Hematopoietic multipotent progenitor cell treated with erythropoietin and hydrocortisone succinate and interleukin-3 and kit ligand, for 4 days (in vitro differentiated cells): ENCODE results near the gene GNMT.
A peak's percentile ranks its signal among the peaks of the same experiment; 100 is the strongest.
"Not testable (repeated sequence)": the region's sequence is repeated elsewhere in the genome, so short reads cannot be mapped to it uniquely, and the experiment has no call there.

Experiments used
- DNase-seq: peaks from one replicate; pipeline ENCODE4 v3.0.0-alpha.2; 2015

Gene GNMT

GRCh38 chr6:42942444-42942843, 18.1 kb upstream of the GNMT start:
- no peak for DNase-seq

GRCh38 chr6:42947950-42948349, 12.6 kb upstream of the GNMT start:
- DNase-seq, result no peak

- no peak for DNase-seq
Measured at GRCh38 chr6:42952389-42952788, 8.2 kb upstream of the GNMT start.

- not testable (repeated sequence) for DNase-seq
Measured at GRCh38 chr6:42954405-42954804, 6.1 kb upstream of the GNMT start.

GRCh38 chr6:42958125-42958524, 2.4 kb upstream of the GNMT start:
- peak; percentile 48 for DNase-seq

- DNase-seq, result no peak
Measured at GRCh38 chr6:42959917-42960242, 674 bp upstream of the GNMT start.

GRCh38 chr6:42961020-42961470, 491 bp downstream of the GNMT start:
- no peak for DNase-seq

GRCh38 chr6:42962096-42962495, 1.5 kb downstream of the GNMT start:
- DNase-seq, result no peak

- no peak for DNase-seq
Measured at GRCh38 chr6:42962502-42963178, 2.1 kb downstream of the GNMT start.

- DNase-seq, result no peak
Measured at GRCh38 chr6:42963179-42963854, 2.8 kb downstream of the GNMT start.

- DNase-seq, result peak; percentile 81
Measured at GRCh38 chr6:42963855-42964605, 3.5 kb downstream of the GNMT start.

- no peak for DNase-seq
Measured at GRCh38 chr6:42966571-42966970, 6.0 kb downstream of the GNMT start.

GRCh38 chr6:42967228-42967627, 6.7 kb downstream of the GNMT start:
- DNase-seq, result no peak

- DNase-seq, result no peak
Measured at GRCh38 chr6:42968126-42968701, 7.7 kb downstream of the GNMT start.

- DNase-seq, result no peak
Measured at GRCh38 chr6:42968783-42969182, 8.2 kb downstream of the GNMT start.

- DNase-seq, result no peak
Measured at GRCh38 chr6:42969431-42969830, 8.9 kb downstream of the GNMT start.

- DNase-seq, result no peak
Measured at GRCh38 chr6:42969934-42970333, 9.4 kb downstream of the GNMT start.

- peak; percentile 59 for DNase-seq
Measured at GRCh38 chr6:42970871-42971612, 10.5 kb downstream of the GNMT start.

- DNase-seq, result no peak
Measured at GRCh38 chr6:42971746-42972327, 11.3 kb downstream of the GNMT start.

GRCh38 chr6:42973926-42974325, 13.4 kb downstream of the GNMT start:
- no peak for DNase-seq

- DNase-seq, result no peak
Measured at GRCh38 chr6:42974919-42975505, 14.5 kb downstream of the GNMT start.

- peak; percentile 45 for DNase-seq
Measured at GRCh38 chr6:42978487-42978838, 17.9 kb downstream of the GNMT start.
